Activated CD4-positive, alpha-beta T cell treated with anti-CD3 and anti-CD28 coated beads, Interleukin-2, amount 50 U/mL, for 24 hours (primary cell): Measurements from ENCODE around the gene UBE2O.

ENCODE experiments used
- DNase-seq, 2 donors: peaks; one replicate each; pipeline ENCODE4 v3.0.0-alpha.2; 2020; ENCODE audit warnings: low read depth in 1 of 2, low spot score in 1 of 2

The UBE2O gene

GRCh38 chr17:76441686-76442340, 11.1 kb downstream of the UBE2O start:
- DNase-seq = no peak

- DNase-seq = no peak
Measured at GRCh38 chr17:76440751-76441362, 12.1 kb downstream of the UBE2O start.

GRCh38 chr17:76439314-76439928, 13.5 kb downstream of the UBE2O start:
- no peak for DNase-seq

- no peak for DNase-seq
Measured at GRCh38 chr17:76438906-76439305, 14.0 kb downstream of the UBE2O start.

GRCh38 chr17:76437467-76438402, 15.2 kb downstream of the UBE2O start:
- no peak for DNase-seq

GRCh38 chr17:76435751-76436150, 17.2 kb downstream of the UBE2O start:
- no peak for DNase-seq

- no peak for DNase-seq
Measured at GRCh38 chr17:76434870-76435269, 18.1 kb downstream of the UBE2O start.

GRCh38 chr17:76433693-76434092, 19.3 kb downstream of the UBE2O start:
- DNase-seq = no peak

GRCh38 chr17:76432712-76433336, 20.1 kb downstream of the UBE2O start:
- DNase-seq = no peak

- no peak for DNase-seq
Measured at GRCh38 chr17:76432004-76432403, 20.9 kb downstream of the UBE2O start.

GRCh38 chr17:76431509-76431908, 21.4 kb downstream of the UBE2O start:
- no peak for DNase-seq

- DNase-seq = no peak
Measured at GRCh38 chr17:76428511-76428910, 24.4 kb downstream of the UBE2O start.

GRCh38 chr17:76427501-76428231, 25.3 kb downstream of the UBE2O start:
- no peak for DNase-seq

GRCh38 chr17:76426853-76427252, 26.1 kb downstream of the UBE2O start:
- DNase-seq = no peak

GRCh38 chr17:76422860-76423259, 30.1 kb downstream of the UBE2O start:
- DNase-seq = no peak

GRCh38 chr17:76422406-76422805, 30.5 kb downstream of the UBE2O start:
- no peak for DNase-seq

- no peak for DNase-seq
Measured at GRCh38 chr17:76421044-76421407, 31.9 kb downstream of the UBE2O start.

GRCh38 chr17:76420356-76421043, 32.5 kb downstream of the UBE2O start:
- no peak for DNase-seq

- no peak for DNase-seq
Measured at GRCh38 chr17:76419576-76420260, 33.2 kb downstream of the UBE2O start.
